CD4-positive, alpha-beta T cell treated with Interleukin-15 for 4 hours (primary cell): Measurements from ENCODE around the gene ASPG.

Experiments used
- DNase-seq: peaks from one replicate; pipeline ENCODE4 v3.0.0-alpha.2; 2020; ENCODE audit warnings: low spot score

ASPG gene

DNA sequence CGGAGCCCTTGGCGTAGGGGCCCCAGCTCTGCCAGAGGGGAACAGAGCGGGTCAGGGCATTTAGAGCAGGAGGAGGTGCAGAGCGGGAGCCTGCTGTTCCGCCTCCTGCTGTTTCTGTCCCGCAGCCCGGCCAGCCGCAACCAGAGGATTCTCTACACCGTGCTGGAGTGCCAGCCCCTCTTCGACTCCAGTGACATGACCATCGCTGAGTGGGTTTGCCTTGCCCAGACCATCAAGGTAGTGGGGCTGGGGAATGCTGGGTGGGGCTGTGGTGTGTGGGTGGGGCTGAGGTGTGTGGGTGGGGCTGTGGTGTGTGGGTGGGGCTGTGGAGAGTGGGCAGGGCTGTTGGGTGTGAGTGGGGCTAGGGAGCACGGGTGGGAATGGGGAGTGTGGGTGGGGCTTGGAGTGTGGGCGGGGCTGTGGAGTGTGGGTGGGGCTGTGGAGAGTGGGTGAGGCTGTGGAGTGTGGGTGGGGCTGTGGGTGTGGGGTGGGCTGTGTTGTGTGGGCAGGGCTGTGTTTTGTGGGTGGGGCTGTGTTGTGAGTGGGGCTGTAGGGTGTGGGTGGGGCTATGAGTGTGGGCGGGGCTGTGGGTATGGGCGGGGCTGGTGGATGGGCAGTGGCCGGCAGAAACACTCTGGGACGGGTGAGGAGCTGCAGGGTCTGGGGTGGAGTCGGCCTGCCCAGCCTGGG is 8.0 kb downstream of the ASPG start:
- no peak for DNase-seq

DNA sequence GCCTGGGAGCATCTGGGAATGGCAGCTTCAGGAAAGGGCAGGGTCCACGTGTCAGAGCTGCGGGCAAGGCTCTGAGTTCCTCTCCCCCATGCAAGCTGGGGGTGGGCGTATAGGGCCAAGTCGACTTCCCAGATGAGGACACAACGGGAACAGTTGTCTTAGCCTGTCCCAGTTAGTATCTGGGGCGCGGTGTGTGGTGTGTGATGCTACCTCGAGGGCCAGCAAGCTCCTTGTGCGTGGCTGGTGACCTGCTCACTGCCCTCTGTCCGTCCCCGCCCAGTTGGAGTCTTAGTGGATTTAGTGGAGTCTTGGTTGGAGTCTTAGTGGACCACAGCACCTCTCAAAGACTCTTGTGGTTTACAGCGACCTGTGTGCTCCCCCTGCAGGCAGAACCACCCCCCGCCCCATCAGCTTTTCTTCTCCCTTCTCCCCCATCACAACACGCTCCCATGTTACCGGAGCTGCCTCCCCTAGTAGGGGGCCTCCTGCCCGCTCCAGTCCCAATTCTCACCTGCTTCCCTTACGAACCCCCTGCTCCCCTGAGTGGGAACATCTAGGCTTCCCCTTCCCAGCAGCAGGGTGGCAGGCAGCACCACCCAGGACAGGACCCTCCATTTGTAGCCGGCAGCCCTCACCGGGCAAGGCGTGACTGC is 8.7 kb downstream of the ASPG start:
- DNase-seq = no peak

DNA sequence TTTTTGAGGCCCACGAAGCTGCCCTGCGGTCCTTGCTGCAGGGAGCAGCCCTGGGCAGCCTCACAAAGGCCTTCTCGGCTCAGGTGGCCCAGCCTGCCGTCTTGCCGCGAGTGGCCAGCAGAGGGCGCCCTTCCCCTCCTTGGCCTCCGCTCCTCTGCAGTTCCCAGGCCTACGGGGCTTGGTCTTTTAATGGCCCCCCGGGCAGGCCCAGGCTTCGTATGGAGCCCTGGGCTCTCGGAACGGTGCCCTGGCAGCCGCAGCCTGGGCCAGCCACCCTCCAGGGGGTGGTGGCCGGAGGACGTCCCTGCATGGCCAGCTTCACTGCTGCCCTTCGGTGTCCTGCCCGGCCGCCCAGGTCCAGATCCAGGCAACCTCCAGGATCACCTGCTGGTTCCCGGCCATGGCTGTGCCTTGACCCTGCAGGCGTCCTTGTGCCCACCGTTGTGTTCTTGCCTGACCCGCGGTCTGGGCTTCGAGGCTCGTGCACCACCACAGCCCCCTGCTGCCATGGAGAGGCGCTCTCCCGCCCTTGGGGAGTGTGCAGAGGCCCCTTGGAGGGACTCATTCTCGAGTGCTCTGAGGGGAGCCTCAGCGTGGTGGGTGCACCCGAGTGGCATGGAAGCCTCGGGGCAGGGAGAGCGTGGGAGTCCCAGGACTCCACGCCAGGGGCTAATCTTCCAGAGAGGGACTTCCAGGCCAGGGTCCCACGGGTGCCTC is 9.4 kb downstream of the ASPG start:
- peak; percentile 62 for DNase-seq

DNA sequence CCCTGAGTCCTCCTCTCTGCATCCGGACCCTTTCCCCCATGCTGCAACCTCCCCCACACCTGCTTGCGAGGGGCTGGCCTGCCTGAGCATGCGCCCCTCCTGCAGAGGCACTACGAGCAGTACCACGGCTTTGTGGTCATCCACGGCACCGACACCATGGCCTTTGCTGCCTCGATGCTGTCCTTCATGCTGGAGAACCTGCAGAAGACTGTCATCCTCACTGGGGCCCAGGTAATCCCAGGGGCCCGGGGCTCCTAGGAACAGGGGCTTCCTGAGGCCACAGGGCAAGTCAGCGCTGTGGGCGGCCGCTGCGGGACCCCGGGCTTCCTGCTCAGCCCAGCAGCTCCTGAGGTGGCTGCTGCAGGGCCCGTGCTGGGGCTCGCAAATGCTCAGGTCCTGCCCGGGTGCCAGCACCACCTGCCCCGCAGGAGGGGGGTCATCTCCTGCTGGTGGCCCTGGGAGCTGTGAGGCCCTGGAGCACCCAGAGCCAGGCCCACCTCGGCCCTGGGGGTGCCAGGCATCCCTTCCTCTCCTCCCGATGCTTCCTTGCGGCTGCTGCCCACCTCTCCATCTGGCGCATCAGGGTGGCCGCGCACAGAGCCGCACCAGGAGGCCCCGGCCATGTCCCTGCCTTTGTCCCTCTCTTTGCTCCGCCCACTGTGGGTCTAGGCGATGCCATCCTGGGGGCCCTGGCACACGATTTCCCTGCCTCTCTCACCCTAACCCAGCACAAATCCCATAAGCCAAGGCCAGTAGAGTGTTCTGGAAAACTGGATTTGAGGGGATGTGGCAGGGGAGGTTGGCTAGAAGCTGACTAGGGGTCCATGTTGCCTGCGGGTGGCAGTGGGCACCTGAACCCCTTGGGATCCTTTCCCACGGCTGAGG is 10.2 kb downstream of the ASPG start:
- no peak for DNase-seq

DNA sequence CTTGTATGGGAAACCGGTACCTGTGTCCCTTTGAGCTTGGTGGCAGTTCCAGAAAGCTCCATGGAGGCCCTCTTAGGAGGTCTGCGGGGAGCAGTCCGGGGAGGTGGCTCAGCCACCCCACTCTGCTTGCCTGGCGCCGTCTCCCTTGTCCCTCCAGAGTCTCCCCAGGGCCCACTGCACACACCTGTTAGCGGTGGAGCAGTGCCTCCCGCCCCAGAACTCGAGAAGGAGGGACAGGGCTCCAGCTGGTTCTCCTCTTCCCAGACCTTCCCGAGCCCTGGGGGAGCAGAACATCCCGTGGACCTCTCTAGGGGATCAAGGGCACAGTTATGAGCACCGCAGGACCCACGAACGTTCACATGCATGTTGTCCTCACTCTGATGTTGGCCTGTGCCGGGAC is 10.8 kb downstream of the ASPG start:
- no peak for DNase-seq

DNA sequence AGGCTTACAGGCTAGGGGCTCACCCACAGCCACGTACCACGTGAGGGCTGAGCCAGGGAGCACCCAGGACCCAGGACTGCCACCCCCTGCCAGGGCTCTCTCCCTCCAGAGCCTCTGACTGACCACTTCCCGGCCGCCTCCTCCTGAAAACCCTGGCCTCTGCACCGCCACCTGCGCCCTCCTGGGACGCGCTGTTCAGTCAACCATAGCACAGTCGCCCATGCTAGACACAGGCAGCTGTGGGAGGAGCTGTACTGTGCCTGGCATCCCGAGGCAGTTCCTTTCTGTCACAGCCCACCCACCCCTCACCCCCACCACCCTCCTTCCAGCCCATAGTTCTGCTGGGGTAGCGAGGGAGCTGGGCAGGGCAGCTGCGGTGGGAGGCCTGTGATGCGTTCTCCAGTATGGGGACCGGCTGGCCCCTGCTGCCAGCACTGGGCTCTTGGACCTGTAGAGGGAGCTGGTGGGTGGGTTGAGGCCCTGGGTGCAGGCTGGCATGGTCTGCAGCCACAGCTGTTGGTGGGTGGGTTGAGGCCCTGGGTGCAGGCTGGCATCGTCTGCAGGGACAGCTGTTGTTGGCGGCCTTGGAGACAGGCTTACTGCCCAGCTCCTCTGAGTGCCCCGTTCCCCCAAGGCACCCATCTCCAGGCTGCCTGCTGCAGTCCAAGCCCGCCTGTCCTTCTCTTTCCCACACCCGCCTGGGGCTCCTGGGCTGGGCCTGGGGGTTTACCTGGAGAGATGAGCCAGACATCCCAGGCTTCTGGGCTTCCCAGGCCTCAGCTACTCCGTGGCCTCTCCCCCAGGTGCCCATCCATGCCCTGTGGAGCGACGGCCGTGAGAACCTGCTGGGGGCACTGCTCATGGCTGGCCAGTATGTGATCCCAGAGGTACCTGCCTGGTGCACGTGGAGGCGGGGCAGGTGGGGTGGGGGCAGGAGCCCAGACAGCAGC is 11.5 kb downstream of the ASPG start:
- DNase-seq = no peak

DNA sequence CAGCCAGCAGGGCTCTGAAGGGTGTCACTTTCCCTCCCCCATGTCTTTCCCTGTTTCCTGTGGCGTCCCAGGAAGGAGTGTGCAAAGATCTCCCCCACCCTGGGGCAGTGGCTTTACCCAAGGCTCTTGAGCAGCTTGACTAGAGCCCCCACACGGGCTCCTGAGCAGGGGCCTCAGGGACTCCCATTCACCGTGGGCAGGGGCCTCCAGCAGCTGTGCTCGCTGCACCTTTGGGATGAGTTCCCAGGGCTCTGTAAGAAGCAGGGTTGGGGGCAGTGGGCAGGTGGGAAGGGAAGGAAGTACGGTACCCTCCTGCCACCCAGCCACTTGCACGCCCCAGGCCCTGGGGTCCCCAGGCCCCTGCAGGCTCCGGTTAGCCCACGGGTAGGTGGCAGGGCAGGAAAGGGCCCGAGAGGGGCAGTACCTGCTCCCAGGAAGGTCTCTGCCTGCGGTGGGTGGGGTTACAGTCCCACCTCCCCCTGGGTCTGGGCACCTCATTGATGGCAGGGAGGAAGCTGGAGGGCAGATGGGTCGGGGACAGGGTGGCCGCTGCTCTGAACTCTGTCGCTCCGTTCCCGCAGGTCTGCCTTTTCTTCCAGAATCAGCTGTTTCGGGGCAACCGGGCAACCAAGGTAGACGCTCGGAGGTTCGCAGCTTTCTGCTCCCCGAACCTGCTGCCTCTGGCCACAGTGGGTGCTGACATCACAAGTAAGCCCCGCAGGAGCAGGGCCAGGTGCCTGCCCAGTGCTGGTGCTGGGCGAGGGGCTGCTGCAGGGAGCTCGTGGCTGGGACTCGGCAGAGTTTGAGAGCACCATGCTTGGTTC is 13.0 kb downstream of the ASPG start:
- DNase-seq = no peak

DNA sequence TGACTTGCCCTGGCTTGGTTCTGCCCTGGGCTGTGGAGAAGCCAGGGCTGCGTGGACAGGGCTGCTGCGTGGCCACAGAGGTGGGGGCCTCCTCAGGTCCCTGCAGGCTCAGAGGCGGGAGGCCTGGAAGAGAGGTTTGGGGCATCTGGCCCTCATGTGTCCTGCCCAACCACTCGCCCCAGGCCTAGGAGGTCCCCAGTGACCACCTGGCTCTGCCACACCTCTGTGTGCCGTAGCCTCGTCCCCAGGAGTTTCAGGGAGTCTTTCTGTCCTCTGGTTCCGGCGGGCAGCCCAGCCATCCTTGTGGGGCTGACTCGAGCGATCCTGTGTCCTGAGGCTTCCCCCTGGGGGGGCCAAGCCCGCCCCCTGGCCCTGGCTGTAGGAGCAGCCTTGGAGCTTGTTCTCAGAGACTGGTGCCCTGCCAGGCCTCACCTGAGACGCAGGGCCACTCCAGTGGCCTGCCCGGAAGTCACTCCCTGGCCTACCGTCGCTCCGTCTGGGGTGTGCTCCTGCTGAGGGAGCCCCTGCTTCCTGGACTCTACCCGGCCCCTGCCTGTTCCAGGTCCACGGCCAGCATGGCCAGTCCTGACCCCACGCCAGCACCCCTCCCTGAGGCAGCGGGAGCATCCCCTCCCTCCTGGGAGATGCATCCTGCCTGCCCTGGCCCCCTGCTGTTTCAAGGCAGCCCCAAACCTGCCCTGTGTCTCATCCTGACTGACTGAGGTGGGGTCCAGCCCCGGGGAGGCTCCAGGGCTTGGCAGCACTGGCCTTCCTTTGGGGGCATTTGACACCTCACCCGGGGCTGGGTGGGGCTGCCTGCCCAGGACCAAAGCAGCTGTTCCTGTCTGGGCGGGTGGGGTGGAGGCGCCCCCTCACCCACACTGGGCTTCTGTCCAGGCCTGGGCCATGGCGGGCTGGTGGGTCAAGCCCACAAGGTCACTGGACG is 13.9 kb downstream of the ASPG start:
- no peak for DNase-seq

DNA sequence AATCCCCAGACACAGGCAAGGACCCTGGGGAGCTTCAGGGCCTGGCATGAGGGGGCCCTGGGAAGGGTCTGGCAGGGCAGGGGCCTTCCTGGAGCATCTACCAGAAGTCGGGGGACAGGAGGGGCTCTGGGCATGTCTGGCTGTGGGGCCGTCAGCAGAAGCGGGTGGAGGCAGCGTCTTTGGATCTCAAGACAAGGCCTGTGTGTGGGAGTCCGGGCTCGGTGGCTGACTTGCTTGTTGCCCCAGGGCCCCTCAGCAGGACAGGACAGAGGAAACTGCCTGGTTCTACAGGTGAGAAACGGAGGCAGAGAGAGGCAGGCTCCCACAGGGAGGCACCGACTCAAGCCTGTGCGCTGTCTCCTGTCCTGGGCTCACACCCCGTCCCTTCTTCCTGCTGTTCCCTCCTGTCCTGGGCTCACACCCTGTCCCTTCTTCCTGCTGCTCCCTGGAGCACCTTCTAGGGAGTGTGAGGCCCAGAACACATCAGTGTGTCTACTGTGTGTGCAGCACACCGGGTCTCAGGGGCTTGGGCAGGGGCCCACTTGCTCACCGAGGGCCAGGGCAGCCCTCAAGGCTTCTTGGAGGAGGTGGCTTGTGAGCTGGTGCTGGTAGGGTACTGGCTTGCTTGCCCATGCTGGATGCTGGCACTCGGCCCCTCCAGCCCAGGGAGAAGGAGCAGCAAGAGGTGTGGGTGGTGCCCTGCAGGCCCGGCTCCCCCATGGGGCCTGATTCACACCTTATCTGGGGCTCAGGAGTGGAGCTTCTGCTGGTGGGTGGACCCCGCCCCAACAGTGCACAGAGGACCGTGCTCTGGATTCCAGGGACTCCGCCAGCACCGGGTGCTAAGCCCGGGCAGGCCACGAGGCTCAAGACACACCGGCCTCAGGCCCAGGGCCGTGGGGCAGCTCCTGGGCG is 14.9 kb downstream of the ASPG start:
- DNase-seq = no peak

DNA sequence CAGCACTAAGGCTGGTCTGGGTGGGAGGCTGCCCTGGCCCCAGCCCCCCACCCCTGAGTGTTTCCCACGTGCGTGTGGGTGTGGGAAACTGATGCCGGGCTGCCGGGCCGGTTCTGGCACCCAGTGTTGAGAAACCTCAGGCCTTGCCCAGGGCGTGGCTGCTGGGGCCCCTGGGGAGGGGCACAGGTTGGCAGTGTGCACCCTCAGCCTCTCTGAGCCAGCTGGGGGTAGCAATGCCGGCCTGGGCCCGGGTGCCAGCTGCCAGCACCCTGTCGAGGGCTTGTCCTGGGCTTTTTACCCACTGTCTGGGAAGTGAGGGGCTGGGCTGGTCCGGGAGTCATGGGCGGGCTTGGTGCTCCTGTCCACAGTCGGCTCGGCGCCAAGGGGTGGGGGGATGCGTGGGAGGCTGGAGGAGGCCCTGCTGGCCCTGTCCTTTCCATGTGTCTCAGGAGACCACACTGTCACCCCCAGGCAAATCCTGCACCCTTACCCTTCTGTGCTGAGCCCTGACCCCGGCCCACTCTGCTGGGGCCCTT is 15.7 kb downstream of the ASPG start:
- DNase-seq = no peak

DNA sequence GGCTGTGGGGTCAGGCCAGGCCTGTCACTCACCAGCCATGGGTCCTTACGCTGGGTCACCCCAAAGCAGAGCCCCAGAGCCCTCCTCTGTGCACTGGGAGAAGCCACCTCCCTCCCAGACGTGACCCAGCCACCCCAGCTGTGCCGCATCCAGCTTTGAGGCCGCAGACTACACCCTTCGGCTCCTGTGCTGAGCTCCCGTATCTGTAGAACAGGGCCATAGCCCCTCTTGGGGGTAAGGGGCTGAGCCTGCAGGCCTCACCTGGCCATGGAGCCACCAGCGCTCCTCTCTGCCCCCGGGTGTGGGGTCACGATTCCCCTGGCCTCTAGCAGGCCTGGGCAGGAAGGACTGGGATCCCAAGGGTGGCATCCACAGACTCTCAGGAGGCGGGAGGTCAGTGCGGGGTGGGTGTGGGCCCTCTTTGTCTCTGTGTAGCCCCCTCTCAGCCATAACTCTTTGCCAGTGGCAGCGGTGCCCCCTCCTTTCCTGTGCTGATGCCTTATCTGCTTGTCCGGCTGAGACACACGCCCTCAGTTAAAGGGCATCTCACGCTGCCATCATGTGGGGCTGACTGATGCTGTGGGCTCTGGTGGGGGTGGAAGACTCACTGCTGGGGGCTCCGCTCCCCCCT is 16.3 kb downstream of the ASPG start:
- DNase-seq = no peak

DNA sequence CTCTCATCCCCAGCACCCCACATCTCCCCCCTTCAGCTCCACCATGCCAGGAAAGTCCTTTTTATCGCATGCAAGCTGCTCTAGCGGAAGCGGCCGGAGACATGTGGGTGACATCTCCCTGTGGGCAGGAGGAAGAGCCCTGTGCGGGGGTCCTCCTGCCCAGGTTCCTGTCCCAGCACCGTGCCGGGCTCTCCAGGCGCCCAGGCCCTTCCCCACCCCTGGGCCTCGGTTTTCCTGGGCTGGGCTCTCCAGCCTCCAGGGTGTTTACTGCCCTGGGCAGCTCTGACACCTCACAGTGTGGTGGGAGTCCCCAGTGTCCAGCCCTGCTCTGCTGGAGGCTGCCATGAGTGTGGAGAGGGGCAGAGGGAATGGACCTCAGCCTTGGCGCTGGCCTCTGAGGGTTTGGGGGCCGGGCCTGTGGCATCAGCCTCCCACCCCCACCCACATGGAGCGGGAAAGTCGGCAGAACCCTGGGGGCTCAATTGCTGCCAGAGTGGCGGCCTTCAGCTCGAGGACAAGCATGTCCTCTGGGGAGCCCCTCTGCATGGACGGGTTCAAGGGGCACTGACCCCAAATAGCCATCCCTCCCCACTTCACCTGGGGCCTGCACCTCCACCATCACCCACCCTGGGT is 16.9 kb downstream of the ASPG start:
- DNase-seq = no peak

DNA sequence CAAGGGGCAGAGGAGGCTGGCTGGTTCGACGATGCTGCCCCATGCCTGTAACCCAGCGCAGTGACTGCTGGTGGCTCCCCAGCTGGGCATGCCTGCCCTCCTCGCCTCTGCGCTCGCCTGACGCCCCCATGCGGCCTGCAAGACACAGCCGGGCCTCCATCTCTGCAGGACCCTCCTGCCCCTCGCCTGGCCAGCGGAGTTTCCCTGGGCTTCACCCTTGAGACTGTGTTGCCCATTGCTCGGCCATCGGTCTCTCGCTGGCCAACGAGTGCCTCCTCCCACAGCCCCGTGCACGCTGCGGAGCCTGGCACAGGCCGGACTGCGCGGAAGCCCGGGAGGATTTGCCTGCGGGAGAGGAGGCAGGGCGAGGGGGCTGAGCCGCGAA is 17.6 kb downstream of the ASPG start:
- DNase-seq = no peak

DNA sequence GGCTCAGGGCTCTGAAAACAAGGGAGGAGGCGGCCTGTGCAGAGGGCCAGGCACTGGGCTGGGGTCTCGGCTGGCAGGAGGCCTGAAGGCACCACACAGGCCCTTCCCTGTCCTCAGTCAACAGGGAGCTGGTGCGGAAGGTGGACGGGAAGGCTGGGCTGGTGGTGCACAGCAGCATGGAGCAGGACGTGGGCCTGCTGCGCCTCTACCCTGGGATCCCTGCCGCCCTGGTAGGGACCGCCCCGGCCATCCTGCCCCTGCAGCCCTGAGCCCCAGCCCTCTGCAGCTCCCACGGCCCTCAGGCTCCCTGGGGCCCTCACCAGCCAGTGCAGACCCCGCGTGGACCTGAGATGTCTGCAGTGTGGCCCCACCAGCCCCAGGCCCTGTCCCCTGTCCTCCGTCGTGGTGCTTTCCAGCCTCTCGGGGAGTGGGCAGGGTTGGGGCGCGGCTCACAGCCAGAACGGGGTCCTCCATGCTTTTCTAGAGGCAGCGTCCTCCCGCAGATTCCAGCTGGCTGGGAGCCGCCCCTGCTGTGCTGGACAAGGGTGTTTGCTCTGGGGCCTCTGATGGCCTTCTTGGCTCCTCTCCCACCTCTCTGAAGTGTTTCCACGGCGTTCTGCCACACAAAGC is 18.1 kb downstream of the ASPG start:
- DNase-seq = no peak

DNA sequence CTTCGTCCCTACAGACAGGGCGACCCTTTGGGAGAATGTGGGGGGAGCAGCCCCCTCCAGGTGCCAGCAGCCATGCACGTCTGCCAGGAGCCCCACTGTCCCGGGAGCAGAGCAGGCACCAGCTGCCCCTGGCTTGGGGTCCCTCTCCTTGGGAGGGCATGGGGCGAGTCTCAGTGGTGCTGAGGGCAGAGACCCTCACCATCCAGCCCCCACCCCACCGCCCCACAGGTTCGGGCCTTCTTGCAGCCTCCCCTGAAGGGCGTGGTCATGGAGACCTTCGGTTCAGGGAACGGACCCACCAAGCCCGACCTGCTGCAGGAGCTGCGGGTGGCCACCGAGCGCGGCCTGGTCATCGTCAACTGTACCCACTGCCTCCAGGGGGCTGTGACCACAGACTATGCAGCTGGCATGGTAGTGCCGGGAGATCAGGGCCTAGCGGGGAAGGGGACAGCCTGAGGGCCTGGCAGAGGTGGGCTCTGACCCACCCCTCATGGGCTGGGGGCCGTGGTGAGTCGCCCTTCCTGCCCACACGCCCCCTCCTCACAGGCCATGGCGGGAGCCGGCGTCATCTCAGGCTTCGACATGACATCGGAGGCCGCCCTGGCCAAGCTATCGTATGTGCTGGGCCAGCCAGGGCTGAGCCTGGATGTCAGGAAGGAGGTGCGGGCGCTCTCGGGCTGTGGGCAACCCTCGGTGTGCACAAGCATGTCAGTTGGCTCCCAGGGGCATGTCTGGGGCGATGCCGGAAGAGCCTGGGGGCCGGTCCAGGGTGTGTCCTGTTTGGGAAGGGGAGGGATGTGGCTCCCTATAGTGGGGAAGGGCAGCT is 18.8 kb downstream of the ASPG start:
- DNase-seq = no peak
